ENCODE measurements around the gene IFT25. TPM values are rescaled to one million over a fixed set of nuclear protein-coding genes. Genes with fewer than 3 reads are reported as not detected.

IFT25 gene
- total and polyA plus RNA-seq, 2 of the 13 experiments (the other 11 are each of a cell fraction or from before 2014, with no cell fraction given) = 19.7 to 48.0 TPM

DNA sequence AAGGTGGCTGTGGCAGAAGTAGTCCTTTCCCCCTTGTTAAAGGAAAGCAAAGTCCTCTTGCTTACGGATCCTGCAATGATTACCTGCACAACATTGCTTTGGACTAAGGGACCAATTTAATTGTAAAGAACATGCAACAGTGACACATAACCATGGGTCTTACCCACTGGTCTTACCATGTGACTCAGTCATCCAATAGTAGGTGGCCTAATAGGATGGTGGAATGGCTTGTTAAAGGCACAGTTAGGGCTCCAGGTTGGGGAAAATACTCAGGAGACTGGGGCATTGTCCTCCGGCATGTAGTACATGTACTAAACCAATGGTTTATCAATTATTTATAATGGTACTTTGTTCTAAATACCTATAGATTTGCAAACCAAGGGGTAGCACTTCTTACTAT is 53.8 kb downstream of the IFT25 start:
- intact Hi-C loops (cut with micrococcal nuclease; ENCODE audit: unreplicated experiment) (loop anchor here (5.0 kb wide), 1 partner anchor 56 kb away; the partner anchor contains the start of genes IFT25 and LRRC42), in situ Hi-C loops (cut with HindIII; ENCODE audit: extremely low pct_ligation_motif_present, low pct_unique_long_range_greater_than_20kb) (loop anchor here (5.0 kb wide), 1 partner anchor 51 kb away; no protein-coding TSS in a partner anchor)
- Histone ChIP-seq H4K20me1 (ENCODE audit: insufficient read depth, low read length) (no peaks in the 10 kb centered on the region; the same call in 1 of the 2 replicates), H3K79me2 (ENCODE audit: insufficient read depth, low read length) (peaks cover 13% of the 10 kb centered on the region), H3K4me3 (replicated peaks in 1 of 3; ENCODE audit: insufficient read depth in 1 of 3, low read depth in 2 of 3, low read length in 3 of 3) (no peak overlapping the region), H3K36me3 (replicated peaks in 1 of 2; ENCODE audit: control insufficient read depth in 1 of 2, insufficient read depth in 2 of 2, low read length in 2 of 2) (no peaks in the 10 kb centered on the region), H3K9ac (ENCODE audit: insufficient read depth, low read depth, low read length) (no peak overlapping the region), H3K9me3 (ENCODE audit: low read length) (no peaks in the 10 kb centered on the region), H3K4me2 (ENCODE audit: low read depth, low read length) (no peak overlapping the region), H3K4me1 (ENCODE audit: insufficient read depth, low read length) (peaks cover 61% of the 10 kb centered on the region), H2AFZ (ENCODE audit: low read length) (no peak overlapping the region), H3K27ac (ENCODE audit: extremely low read length, insufficient read depth, low read length) (no peak overlapping the region), H3K27me3 (ENCODE audit: control insufficient read depth in 1 of 2, insufficient read depth in 2 of 2, low read length in 2 of 2) (no peaks in the 10 kb centered on the region; a peak in 1 of 5 replicates)
- POLR2A ChIA-PET = no interaction called here
- WGBS (ENCODE audit: low lambda C conversion rate) = 63% methylated on average over 2 of the region's 2 CpGs
- TF ChIP-seq SOX5 (CRISPR knock-in tag; IDR thresholded peaks at IDR 0.05; ENCODE audit: borderline replicate concordance) (no peak), FOXM1 (CRISPR knock-in tag; IDR thresholded peaks at IDR 0.05) (no peak), ZNF670 (CRISPR knock-in tag; IDR thresholded peaks at IDR 0.05; ENCODE audit: borderline replicate concordance) (no peak), ZNF44 (CRISPR knock-in tag; IDR thresholded peaks at IDR 0.05) (no peak), RFX5 (IDR thresholded peaks at IDR 0.05; ENCODE audit: low read depth, low read length) (no peak), SMYD3 (CRISPR knock-in tag; IDR thresholded peaks at IDR 0.05) (no peak), ARNT (IDR thresholded peaks at IDR 0.05) (no peak)
- TF ChIP-seq, protein P1, sequence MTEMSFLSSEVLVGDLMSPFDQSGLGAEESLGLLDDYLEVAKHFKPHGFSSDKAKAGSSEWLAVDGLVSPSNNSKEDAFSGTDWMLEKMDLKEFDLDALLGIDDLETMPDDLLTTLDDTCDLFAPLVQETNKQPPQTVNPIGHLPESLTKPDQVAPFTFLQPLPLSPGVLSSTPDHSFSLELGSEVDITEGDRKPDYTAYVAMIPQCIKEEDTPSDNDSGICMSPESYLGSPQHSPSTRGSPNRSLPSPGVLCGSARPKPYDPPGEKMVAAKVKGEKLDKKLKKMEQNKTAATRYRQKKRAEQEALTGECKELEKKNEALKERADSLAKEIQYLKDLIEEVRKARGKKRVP (CRISPR knock-in tag; IDR thresholded peaks at IDR 0.05) = no peak
- DNase-seq (ENCODE audit: low spot score) = no peak
- no peak for ATAC-seq
- CTCF ChIA-PET (ENCODE audit: low intra/inter-chr PET ratio, low total read pairs) = no interaction called here
- no peak for FAIRE-seq
- BruUV-seq (replicated peaks) = no TSS peak

DNA sequence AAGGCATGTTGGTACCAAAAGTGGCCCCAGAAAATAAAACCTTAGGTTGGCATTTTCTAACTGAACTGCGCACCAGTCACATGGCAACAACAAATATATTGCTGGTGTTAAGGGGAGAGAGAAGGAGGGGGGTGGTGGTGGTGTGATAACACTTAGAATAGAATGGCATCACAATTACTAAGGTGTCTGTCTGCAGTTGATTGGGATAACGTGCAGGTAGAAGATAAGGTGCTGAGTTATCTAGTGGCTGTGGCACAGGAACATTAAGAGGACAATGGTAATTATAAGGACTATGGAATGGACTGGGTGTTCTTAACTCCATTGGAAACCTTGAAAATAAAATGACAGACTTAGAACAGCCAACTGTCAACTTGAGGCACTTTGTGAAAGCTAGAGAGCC is 54.5 kb downstream of the IFT25 start:
- in situ Hi-C loops (cut with HindIII; ENCODE audit: extremely low pct_ligation_motif_present, low pct_unique_long_range_greater_than_20kb) (loop anchor here (5.0 kb wide), 1 partner anchor 51 kb away; no protein-coding TSS in a partner anchor), intact Hi-C loops (cut with micrococcal nuclease; ENCODE audit: unreplicated experiment) (loop anchor here (5.0 kb wide), 1 partner anchor 56 kb away; the partner anchor contains the start of genes IFT25 and LRRC42)
- no peak for ATAC-seq
- peaks cover 54% of the 10 kb centered on the region for H3K4me1 ChIP-seq (ENCODE audit: insufficient read depth, low read length)
- no peaks in the 10 kb centered on the region; a peak in 1 of 5 replicates for H3K36me3 ChIP-seq (replicated peaks in 1 of 2; ENCODE audit: control insufficient read depth in 1 of 2, insufficient read depth in 2 of 2, low read length in 2 of 2)
- no TSS peak for BruUV-seq (replicated peaks)
- 96% methylated on average over 2 of the region's 2 CpGs for WGBS (ENCODE audit: low lambda C conversion rate)
- no peaks in the 10 kb centered on the region; a peak in 1 of 5 replicates for H3K27me3 ChIP-seq (ENCODE audit: control insufficient read depth in 1 of 2, insufficient read depth in 2 of 2, low read length in 2 of 2)
- ChIA-PET CTCF (ENCODE audit: low intra/inter-chr PET ratio, low total read pairs) (no interaction called here), POLR2A (no interaction called here)
- peaks cover 12% of the 10 kb centered on the region for H3K79me2 ChIP-seq (ENCODE audit: insufficient read depth, low read length)
- no peaks in the 10 kb centered on the region; the same call in 1 of the 2 replicates for H4K20me1 ChIP-seq (ENCODE audit: insufficient read depth, low read length)
- no peak overlapping the region for H3K4me3 ChIP-seq (replicated peaks in 1 of 3; ENCODE audit: insufficient read depth in 1 of 3, low read depth in 2 of 3, low read length in 3 of 3)
- no peak overlapping the region for H2AFZ ChIP-seq (ENCODE audit: low read length)
- FAIRE-seq = no peak
- DNase-seq (ENCODE audit: low spot score) = no peak
- no peak overlapping the region for H3K9ac ChIP-seq (ENCODE audit: insufficient read depth, low read depth, low read length)
- no peaks in the 10 kb centered on the region for H3K9me3 ChIP-seq (ENCODE audit: low read length)
- H3K4me2 ChIP-seq (ENCODE audit: low read depth, low read length) = no peak overlapping the region
- no peak overlapping the region for H3K27ac ChIP-seq (ENCODE audit: extremely low read length, insufficient read depth, low read length)
- no peak for TF ChIP-seq ZNF788 (CRISPR knock-in tag; IDR thresholded peaks at IDR 0.05; ENCODE audit: borderline replicate concordance)
- TF ChIP-seq NFYC (CRISPR knock-in tag; IDR thresholded peaks at IDR 0.05) = no peak
- TF ChIP-seq HDAC6 (IDR thresholded peaks at IDR 0.05; ENCODE audit: low read depth, low read length) = no peak
- TF ChIP-seq SOX5 (CRISPR knock-in tag; IDR thresholded peaks at IDR 0.05; ENCODE audit: borderline replicate concordance) = no peak
- no peak for TF ChIP-seq ZNF350 (CRISPR knock-in tag; IDR thresholded peaks at IDR 0.05; ENCODE audit: borderline replicate concordance, low read depth)
- TF ChIP-seq HNRNPH1 (optimal IDR thresholded peaks at IDR 0.05; ENCODE audit: low read depth, low read length) = no peak
- TF ChIP-seq, protein P2, sequence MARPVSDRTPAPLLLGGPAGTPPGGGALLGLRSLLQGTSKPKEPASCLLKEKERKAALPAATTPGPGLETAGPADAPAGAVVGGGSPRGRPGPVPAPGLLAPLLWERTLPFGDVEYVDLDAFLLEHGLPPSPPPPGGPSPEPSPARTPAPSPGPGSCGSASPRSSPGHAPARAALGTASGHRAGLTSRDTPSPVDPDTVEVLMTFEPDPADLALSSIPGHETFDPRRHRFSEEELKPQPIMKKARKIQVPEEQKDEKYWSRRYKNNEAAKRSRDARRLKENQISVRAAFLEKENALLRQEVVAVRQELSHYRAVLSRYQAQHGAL (CRISPR knock-in tag; IDR thresholded peaks at IDR 0.05; ENCODE audit: not compliant biosample characterization) = no peak
- TF ChIP-seq, protein P3, sequence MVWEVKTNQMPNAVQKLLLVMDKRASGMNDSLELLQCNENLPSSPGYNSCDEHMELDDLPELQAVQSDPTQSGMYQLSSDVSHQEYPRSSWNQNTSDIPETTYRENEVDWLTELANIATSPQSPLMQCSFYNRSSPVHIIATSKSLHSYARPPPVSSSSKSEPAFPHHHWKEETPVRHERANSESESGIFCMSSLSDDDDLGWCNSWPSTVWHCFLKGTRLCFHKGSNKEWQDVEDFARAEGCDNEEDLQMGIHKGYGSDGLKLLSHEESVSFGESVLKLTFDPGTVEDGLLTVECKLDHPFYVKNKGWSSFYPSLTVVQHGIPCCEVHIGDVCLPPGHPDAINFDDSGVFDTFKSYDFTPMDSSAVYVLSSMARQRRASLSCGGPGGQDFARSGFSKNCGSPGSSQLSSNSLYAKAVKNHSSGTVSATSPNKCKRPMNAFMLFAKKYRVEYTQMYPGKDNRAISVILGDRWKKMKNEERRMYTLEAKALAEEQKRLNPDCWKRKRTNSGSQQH (CRISPR knock-in tag; IDR thresholded peaks at IDR 0.05; ENCODE audit: low read depth) = no peak
- TF ChIP-seq ZC3H13 (CRISPR knock-in tag; IDR thresholded peaks at IDR 0.05) = no peak
- no peak for TF ChIP-seq ZMYM3 (CRISPR knock-in tag; IDR thresholded peaks at IDR 0.05)

Data from HepG2 (cell line).